Measurements from ENCODE around the gene EXOG.

Gene EXOG

DNA sequence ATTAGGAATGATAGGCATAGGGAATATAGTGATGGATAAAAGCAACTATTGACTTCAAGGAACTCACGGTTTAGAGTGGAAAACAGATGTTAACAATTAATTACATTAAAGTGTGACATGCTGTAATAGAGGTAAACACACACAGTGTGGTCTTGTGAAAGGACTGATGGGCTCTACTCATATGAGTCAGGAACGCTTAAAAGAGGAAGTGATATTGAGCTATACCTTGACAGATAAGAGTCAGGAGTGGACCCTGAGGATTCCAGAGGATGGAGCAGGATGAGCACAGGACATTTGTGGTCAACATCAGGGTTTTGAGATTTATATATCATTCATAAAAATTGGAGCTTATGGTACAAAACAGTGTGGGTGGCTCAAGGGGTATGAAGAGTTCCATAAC, 11.0 kb downstream of the EXOG start:
- TF ChIP-seq HDGF (IDR thresholded peaks at IDR 0.05; ENCODE audit: borderline replicate concordance) = no peak
- TF ChIP-seq ELF4 (IDR thresholded peaks at IDR 0.05) = no peak
- no peak for TF ChIP-seq L3MBTL2 (conservative IDR thresholded peaks at IDR 0.05)
- no peak for TF ChIP-seq ARNT (IDR thresholded peaks at IDR 0.05)
- no peak for TF ChIP-seq BHLHE40 (IDR thresholded peaks at IDR 0.05; ENCODE audit: borderline replicate concordance)
- TF ChIP-seq CTBP1 (IDR thresholded peaks at IDR 0.05; ENCODE audit: borderline replicate concordance) = no peak
- TF ChIP-seq, protein P1, sequence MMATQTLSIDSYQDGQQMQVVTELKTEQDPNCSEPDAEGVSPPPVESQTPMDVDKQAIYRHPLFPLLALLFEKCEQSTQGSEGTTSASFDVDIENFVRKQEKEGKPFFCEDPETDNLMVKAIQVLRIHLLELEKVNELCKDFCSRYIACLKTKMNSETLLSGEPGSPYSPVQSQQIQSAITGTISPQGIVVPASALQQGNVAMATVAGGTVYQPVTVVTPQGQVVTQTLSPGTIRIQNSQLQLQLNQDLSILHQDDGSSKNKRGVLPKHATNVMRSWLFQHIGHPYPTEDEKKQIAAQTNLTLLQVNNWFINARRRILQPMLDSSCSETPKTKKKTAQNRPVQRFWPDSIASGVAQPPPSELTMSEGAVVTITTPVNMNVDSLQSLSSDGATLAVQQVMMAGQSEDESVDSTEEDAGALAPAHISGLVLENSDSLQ (IDR thresholded peaks at IDR 0.05) = no peak
- no peak for TF ChIP-seq TARDBP (IDR thresholded peaks at IDR 0.05)
- TF ChIP-seq SUZ12 (IDR thresholded peaks at IDR 0.05) = no peak
- TF ChIP-seq FOXM1 (IDR thresholded peaks at IDR 0.05; ENCODE audit: borderline replicate concordance) = no peak
- no peak for TF ChIP-seq FOXK2 (IDR thresholded peaks at IDR 0.05)
- TF ChIP-seq ZNF384 (IDR thresholded peaks at IDR 0.05) = no peak
- TF ChIP-seq FOXA1 (IDR thresholded peaks at IDR 0.05) = no peak
- TF ChIP-seq LEF1 (IDR thresholded peaks at IDR 0.05; ENCODE audit: borderline replicate concordance) = no peak
- no peak for TF ChIP-seq NFRKB (IDR thresholded peaks at IDR 0.05)
- TF ChIP-seq SP1 (IDR thresholded peaks at IDR 0.05) = no peak
- POLR2A ChIA-PET = no interaction called here
- CTCF ChIA-PET = no interaction called here
- DNase-seq (ENCODE audit: extremely low spot score) = no peak

DNA sequence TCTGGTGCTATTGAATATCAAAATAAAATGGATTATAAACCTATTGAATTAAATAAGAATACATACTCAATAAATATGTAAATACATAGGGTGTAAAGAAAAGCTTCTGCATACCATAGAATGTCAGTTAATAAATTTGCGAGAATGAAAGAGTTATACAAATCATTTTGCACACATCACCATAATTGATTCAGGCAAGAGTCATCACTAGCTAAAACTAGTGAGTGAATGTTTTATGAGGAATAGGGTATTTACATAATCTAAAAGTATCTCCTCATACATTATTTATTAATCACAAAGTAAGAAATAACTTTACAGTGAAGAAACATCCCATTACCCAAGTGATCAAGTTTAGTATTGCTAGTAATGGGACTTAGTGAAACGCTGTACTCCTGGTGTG, 13.6 kb downstream of the EXOG start:
- DNase-seq (ENCODE audit: extremely low spot score) = no peak
- CTCF ChIA-PET = no interaction called here
- POLR2A ChIA-PET = no interaction called here
- TF ChIP-seq ELF4 (IDR thresholded peaks at IDR 0.05) (no peak), HDGF (IDR thresholded peaks at IDR 0.05; ENCODE audit: borderline replicate concordance) (no peak), BHLHE40 (IDR thresholded peaks at IDR 0.05; ENCODE audit: borderline replicate concordance) (no peak), ARNT (IDR thresholded peaks at IDR 0.05) (no peak)

DNA sequence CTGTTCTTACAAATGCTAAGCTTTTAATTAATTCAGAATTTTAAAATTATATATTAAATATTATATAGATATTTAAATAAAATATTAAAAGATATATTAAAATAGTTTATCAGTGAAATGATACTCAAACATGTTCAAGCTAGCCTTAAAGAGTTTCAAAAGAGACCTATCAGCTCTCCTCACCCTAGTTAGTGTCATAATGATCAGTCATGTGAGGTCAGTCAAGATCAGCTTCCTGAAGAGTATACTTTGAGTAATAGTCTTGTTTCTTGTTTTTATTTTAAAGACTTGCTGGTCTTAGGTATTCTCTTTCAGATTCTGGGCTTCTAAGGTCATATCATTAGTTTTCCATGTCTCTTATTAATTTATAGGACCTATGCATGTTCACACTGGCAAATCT, 14.5 kb downstream of the EXOG start:
- DNase-seq (ENCODE audit: extremely low spot score) = no peak
- CTCF ChIA-PET = no interaction called here
- TF ChIP-seq, protein P1 (IDR thresholded peaks at IDR 0.05) = no peak
- TF ChIP-seq ZNF384 (IDR thresholded peaks at IDR 0.05) (no peak), CTBP1 (IDR thresholded peaks at IDR 0.05; ENCODE audit: borderline replicate concordance) (no peak), ARNT (IDR thresholded peaks at IDR 0.05) (no peak), SUZ12 (IDR thresholded peaks at IDR 0.05) (no peak), FOXA1 (IDR thresholded peaks at IDR 0.05) (no peak), TARDBP (IDR thresholded peaks at IDR 0.05) (no peak)
- POLR2A ChIA-PET = interaction anchor here (1.6 kb wide), 1 partner anchor 374 kb away, joined by 3 read pairs; the partner anchor contains the start of gene ACAA1

DNA sequence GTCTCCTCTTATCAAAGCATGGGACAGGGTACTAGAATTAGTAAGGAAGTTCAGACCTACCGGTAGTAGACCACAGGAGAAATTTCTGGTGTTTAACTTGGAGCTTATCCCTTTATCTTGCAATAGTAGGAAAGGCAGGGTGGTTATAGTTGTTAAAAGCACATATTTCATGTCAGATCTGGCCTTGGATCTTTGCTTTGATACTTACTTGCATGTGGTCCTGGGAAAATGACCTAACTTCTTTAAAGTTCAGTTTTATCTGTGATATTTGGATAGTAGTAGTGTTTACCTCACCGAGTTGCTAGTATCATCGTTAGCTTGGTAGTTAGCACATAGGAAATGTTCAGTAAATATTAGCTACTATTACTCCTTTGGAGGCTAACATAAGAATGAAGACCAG, 15.4 kb downstream of the EXOG start:
- POLR2A ChIA-PET = interaction anchor here (1.6 kb wide), 1 partner anchor 375 kb away, joined by 3 read pairs; the partner anchor contains the start of gene ACAA1
- CTCF ChIA-PET = no interaction called here
- TF ChIP-seq TARDBP (IDR thresholded peaks at IDR 0.05) (no peak), HDGF (IDR thresholded peaks at IDR 0.05; ENCODE audit: borderline replicate concordance) (no peak), FOXM1 (IDR thresholded peaks at IDR 0.05; ENCODE audit: borderline replicate concordance) (no peak), CTBP1 (IDR thresholded peaks at IDR 0.05; ENCODE audit: borderline replicate concordance) (no peak), LEF1 (IDR thresholded peaks at IDR 0.05; ENCODE audit: borderline replicate concordance) (no peak), FOXK2 (IDR thresholded peaks at IDR 0.05) (no peak), BHLHE40 (IDR thresholded peaks at IDR 0.05; ENCODE audit: borderline replicate concordance) (no peak), ZNF384 (IDR thresholded peaks at IDR 0.05) (no peak), SUZ12 (IDR thresholded peaks at IDR 0.05) (no peak), L3MBTL2 (conservative IDR thresholded peaks at IDR 0.05) (no peak), ELF4 (IDR thresholded peaks at IDR 0.05) (no peak), FOXA1 (IDR thresholded peaks at IDR 0.05) (no peak), SP1 (IDR thresholded peaks at IDR 0.05) (no peak)
- TF ChIP-seq, protein P1 (IDR thresholded peaks at IDR 0.05) = no peak
- no peak for DNase-seq (ENCODE audit: extremely low spot score)

DNA sequence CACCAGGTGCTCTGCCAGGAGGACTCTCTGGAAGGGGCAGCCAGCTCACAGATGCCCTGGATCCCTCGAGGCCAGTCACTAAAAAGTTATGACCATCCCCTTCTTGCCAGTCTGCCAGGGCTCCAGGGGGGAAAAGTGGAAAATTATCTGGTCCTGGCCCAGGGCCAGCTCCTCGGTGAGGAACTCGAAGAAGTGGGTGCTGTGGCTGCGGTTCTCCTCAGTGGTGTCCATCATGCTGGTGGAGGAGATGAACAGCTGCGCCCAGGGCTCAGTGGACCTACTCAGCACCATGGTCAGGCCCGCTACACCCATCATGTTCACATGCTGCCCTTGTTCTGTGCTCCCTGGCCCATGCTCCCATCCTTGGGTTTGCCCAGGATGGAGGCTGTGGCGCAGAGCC, 19.2 kb downstream of the EXOG start:
- TF ChIP-seq ARNT (IDR thresholded peaks at IDR 0.05) (no peak), FOXM1 (IDR thresholded peaks at IDR 0.05; ENCODE audit: borderline replicate concordance) (no peak), ELF4 (IDR thresholded peaks at IDR 0.05) (no peak), NFRKB (IDR thresholded peaks at IDR 0.05) (no peak), FOXK2 (IDR thresholded peaks at IDR 0.05) (no peak), CTBP1 (IDR thresholded peaks at IDR 0.05; ENCODE audit: borderline replicate concordance) (no peak), HDGF (IDR thresholded peaks at IDR 0.05; ENCODE audit: borderline replicate concordance) (no peak), SUZ12 (IDR thresholded peaks at IDR 0.05) (no peak), ZNF384 (IDR thresholded peaks at IDR 0.05) (no peak), TARDBP (IDR thresholded peaks at IDR 0.05) (no peak)
- ChIA-PET CTCF (interaction anchor here (1.7 kb wide), 1 partner anchor 140 kb away, joined by 3 read pairs; no protein-coding TSS in a partner anchor), POLR2A (no interaction called here)
- DNase-seq (ENCODE audit: extremely low spot score) = no peak

DNA sequence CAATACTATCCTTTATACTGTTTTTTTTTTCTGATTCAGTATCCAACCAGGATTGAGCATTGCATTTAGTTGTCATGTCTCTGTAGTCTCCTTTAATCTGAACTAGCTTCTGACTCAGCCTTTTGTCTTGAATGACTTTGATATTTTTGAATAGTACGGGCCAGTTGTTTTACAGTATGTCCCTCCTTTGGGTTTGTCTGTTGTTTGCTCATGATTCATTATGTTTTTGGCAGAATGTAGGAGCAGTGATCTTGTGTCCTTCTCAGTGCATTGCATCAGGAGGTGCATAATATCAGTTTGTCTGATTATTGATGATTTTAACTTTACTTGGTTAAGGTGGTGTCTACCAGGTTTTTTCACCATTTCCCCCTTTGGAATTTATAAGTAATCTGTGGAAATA, 20.5 kb downstream of the EXOG start:
- POLR2A ChIA-PET = no interaction called here
- CTCF ChIA-PET = no interaction called here
- TF ChIP-seq LEF1 (IDR thresholded peaks at IDR 0.05; ENCODE audit: borderline replicate concordance) = no peak
- no peak for TF ChIP-seq SUZ12 (IDR thresholded peaks at IDR 0.05)
- no peak for DNase-seq (ENCODE audit: extremely low spot score)

DNA sequence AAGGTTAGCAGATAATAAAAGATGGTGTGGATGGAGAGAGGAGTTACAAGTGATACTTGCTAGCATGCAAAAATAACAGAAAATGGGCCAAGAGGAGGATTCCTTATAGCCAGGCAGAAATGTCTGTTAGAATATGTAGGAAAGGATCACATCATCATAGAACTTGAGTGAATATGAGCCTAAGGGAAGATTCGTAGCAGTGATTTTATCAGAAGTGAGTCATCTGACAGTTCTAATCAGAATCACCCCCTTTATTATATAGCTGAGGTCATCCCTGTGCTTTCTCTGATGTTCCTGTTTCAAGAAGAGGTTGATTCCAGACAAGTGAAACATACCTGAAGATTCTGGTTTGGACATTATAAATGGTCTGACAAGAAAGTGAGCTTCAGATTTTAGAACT, 22.9 kb downstream of the EXOG start:
- TF ChIP-seq FOXM1 (IDR thresholded peaks at IDR 0.05; ENCODE audit: borderline replicate concordance) = no peak
- TF ChIP-seq, protein P1 (IDR thresholded peaks at IDR 0.05) = no peak
- no peak for TF ChIP-seq TARDBP (IDR thresholded peaks at IDR 0.05)
- no peak for TF ChIP-seq SUZ12 (IDR thresholded peaks at IDR 0.05)
- no peak for TF ChIP-seq FOXK2 (IDR thresholded peaks at IDR 0.05)
- no peak for TF ChIP-seq ARNT (IDR thresholded peaks at IDR 0.05)
- no peak for TF ChIP-seq ZNF384 (IDR thresholded peaks at IDR 0.05)
- no peak for TF ChIP-seq LEF1 (IDR thresholded peaks at IDR 0.05; ENCODE audit: borderline replicate concordance)
- no peak for TF ChIP-seq CTBP1 (IDR thresholded peaks at IDR 0.05; ENCODE audit: borderline replicate concordance)
- no peak for TF ChIP-seq L3MBTL2 (conservative IDR thresholded peaks at IDR 0.05)
- TF ChIP-seq BHLHE40 (IDR thresholded peaks at IDR 0.05; ENCODE audit: borderline replicate concordance) = no peak
- TF ChIP-seq FOXA1 (IDR thresholded peaks at IDR 0.05) = no peak
- TF ChIP-seq NFRKB (IDR thresholded peaks at IDR 0.05) = no peak
- no peak for TF ChIP-seq HDGF (IDR thresholded peaks at IDR 0.05; ENCODE audit: borderline replicate concordance)
- no peak for TF ChIP-seq ELF4 (IDR thresholded peaks at IDR 0.05)
- TF ChIP-seq SP1 (IDR thresholded peaks at IDR 0.05) = no peak
- ChIA-PET POLR2A (no interaction called here), CTCF (interaction anchor here (0.9 to 5.4 kb wide), 3 partner anchors 133 to 324 kb away, joined by 3 to 31 read pairs (median 30); no protein-coding TSS in a partner anchor)
- DNase-seq (ENCODE audit: extremely low spot score) = no peak
